ENCODE measurements around the gene CRY2.

CRY2 gene

GRCh38 chr11:45843158-45843924, 3.9 kb upstream of the CRY2 start:
- peak overlapping the region; percentile 38 for H3K4me3 ChIP-seq (ENCODE audit: low read depth, low read length)
- DNase-seq (ENCODE audit: low read depth) = peak; percentile 90
- TF ChIP-seq, protein P1, sequence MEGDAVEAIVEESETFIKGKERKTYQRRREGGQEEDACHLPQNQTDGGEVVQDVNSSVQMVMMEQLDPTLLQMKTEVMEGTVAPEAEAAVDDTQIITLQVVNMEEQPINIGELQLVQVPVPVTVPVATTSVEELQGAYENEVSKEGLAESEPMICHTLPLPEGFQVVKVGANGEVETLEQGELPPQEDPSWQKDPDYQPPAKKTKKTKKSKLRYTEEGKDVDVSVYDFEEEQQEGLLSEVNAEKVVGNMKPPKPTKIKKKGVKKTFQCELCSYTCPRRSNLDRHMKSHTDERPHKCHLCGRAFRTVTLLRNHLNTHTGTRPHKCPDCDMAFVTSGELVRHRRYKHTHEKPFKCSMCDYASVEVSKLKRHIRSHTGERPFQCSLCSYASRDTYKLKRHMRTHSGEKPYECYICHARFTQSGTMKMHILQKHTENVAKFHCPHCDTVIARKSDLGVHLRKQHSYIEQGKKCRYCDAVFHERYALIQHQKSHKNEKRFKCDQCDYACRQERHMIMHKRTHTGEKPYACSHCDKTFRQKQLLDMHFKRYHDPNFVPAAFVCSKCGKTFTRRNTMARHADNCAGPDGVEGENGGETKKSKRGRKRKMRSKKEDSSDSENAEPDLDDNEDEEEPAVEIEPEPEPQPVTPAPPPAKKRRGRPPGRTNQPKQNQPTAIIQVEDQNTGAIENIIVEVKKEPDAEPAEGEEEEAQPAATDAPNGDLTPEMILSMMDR (IDR thresholded peaks at IDR 0.05; ENCODE audit: control insufficient read depth, extremely low read depth, insufficient read depth) = peak; percentile 94

DNA sequence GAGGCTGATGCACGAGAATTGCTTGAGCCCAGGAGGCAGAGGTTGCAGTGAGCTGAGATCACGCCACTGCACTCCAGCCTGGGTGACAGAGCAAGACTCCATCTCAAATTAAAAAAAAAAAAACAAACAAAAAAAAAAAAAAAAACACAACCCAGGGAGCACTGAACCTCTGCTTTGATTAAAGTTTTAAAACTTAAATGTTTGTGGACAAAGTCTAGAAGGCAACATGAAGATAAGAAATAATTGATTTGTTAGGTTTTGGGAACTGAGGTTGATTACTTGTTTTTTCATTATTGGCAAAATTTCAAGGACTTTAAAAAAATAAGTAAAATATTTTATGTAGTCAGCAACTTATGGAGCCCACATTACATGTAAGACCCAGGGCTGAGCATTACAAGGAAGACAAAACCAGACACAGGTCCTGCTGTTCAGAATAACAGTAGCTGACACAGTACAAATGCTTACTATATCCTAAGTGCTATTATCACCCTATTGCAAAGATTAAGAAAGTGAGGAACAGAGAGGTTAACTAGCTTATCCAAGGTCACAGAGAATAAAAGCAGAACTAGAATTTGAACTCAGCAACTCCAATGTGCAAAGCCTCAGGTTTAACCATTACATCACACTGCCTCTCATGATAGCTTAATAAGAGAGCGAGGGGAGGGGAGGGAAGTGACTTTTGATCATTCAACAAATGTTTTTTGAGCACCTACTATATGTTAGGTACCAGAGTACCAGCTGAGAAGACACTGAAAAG, 2.3 kb upstream of the CRY2 start:
- TF ChIP-seq, protein P1 (IDR thresholded peaks at IDR 0.05; ENCODE audit: control insufficient read depth, extremely low read depth, insufficient read depth) = no peak
- DNase-seq (ENCODE audit: low read depth) = no peak
- H3K4me3 ChIP-seq (ENCODE audit: low read depth, low read length) = no peak overlapping the region

DNA sequence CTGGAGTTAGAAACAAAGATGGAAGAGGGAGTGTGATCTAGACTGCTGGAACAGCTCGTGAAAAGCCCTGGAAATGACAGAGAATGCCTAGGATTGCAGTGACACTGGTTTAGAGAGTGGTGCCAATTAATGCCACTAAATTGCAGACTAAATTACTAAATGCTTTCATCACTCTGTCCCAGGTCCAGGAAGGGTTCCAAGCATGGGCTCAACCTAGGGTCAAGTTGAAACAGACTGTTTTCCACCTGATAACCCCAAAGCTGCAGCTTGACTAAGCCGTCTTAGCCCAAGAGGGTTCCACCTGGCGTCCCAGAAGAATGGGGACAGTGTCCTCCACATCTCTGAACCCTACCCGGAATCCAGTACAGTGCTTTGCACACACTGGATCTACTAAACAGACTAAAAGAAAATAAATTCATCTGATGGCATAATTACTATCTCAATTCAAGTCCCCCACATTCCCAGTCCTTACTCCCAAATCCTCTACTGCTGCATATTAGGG, 1.1 kb upstream of the CRY2 start:
- no peak overlapping the region for H3K4me3 ChIP-seq (ENCODE audit: low read depth, low read length)
- TF ChIP-seq, protein P1 (IDR thresholded peaks at IDR 0.05; ENCODE audit: control insufficient read depth, extremely low read depth, insufficient read depth) = no peak

DNA sequence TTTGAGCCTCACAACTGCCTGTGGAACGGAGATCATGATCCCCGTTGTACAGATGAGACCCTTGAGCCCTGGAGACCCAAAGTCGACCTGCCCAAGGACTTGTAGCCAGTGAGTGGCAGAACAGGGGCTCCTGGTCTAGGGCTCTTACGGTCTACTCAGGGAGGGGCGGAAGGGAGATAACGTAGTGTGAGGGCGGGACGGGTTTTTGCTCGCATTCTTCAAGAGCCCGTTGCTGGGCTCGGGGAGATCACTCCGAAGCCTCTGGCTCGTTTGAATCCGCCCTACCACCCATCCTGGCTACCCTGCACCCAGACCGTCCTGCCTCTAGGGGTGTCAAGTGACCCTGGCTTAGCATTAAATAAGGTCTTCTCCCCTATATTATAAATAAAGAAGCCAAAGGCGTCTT, 639 bp downstream of the CRY2 start:
- DNase-seq (ENCODE audit: low read depth) = no peak
- TF ChIP-seq, protein P1 (IDR thresholded peaks at IDR 0.05; ENCODE audit: control insufficient read depth, extremely low read depth, insufficient read depth) = no peak
- H3K4me3 ChIP-seq (ENCODE audit: low read depth, low read length) = peak overlapping the region; percentile 97

More for the DNA sequence above, 1.1 kb upstream of the CRY2 start:
- DNase-seq (ENCODE audit: low read depth) = no peak

DNA sequence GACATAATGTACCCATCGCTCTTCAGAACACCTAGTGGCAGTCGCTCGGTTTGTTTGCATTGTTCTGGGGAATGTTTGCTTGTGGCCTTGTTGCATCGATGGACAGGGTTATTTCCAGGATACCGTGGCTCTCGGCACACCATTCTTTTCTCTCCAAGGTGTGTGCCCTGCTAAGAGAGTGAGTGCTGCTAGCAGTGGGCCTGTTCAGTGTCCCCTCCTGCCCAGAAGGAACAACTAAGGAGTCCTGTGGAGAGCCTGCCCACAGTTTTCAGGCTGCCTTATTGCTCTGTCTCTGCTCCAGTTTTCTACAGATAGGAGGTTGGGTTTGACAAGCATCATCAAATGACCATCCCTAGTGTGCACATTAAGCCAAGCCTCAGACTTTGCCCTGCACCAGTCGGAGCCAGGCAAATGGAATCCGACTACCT, 1.4 kb downstream of the CRY2 start:
- DNase-seq (ENCODE audit: low read depth) = no peak
- TF ChIP-seq, protein P1 (IDR thresholded peaks at IDR 0.05; ENCODE audit: control insufficient read depth, extremely low read depth, insufficient read depth) = no peak
- H3K4me3 ChIP-seq (ENCODE audit: low read depth, low read length) = peak overlapping the region; percentile 97

GRCh38 chr11:45850446-45850845, 3.2 kb downstream of the CRY2 start:
- H3K4me3 ChIP-seq (ENCODE audit: low read depth, low read length) = no peak overlapping the region
- DNase-seq (ENCODE audit: low read depth) = no peak
- TF ChIP-seq, protein P1 (IDR thresholded peaks at IDR 0.05; ENCODE audit: control insufficient read depth, extremely low read depth, insufficient read depth) = no peak
